Kasumi-1 (cell line): Measurements from ENCODE around the gene CATSPERE.
"Not testable (repeated sequence)": the region's sequence is repeated elsewhere in the genome, so short reads cannot be mapped to it uniquely, and the experiment has no call there.

Experiments used
- DNase-seq, 2 experiments: peaks; one replicate each; lab custom pipeline; 2025; lab: John Stamatoyannopoulos, UW

The CATSPERE gene

GRCh38 chr1:244664353-244664752 is 203.3 kb downstream of the CATSPERE start:
- no peak for DNase-seq

GRCh38 chr1:244665771-244666217 is 204.7 kb downstream of the CATSPERE start:
- peak; percentile 83 to 84 for DNase-seq

- DNase-seq = not testable (repeated sequence)
These were observed 205.8 kb downstream of the CATSPERE start for GRCh38 chr1:244666672-244667418.

- no peak for DNase-seq
These were observed 206.7 kb downstream of the CATSPERE start for GRCh38 chr1:244667797-244668196.

- DNase-seq = no peak
These were observed 212.0 kb downstream of the CATSPERE start for GRCh38 chr1:244672946-244673682.

- DNase-seq = no peak
These were observed 213.4 kb downstream of the CATSPERE start for GRCh38 chr1:244674446-244674845.

GRCh38 chr1:244675167-244675566 is 214.1 kb downstream of the CATSPERE start:
- DNase-seq = no peak

- DNase-seq = no peak
These were observed 217.6 kb downstream of the CATSPERE start for GRCh38 chr1:244678697-244679096.

GRCh38 chr1:244680667-244681066 is 219.6 kb downstream of the CATSPERE start:
- no peak for DNase-seq

GRCh38 chr1:244682087-244682486 is 221.0 kb downstream of the CATSPERE start:
- not testable (repeated sequence) for DNase-seq
